PC-3 (cell line): ENCODE measurements around the gene CISD1. TPM values are rescaled to one million over a fixed set of nuclear protein-coding genes. Genes with fewer than 3 reads are reported as not detected.

Experiments
- ATAC-seq: fragments of 200-7000 bp; cut with Tn5 transposase; 2 replicates; pipeline ENCODE4 v1.9.1; 2020; ENCODE audit warnings: mild to moderate bottlenecking, moderate library complexity
- BruUV-seq: library from RNA; stranded (reverse); fragments of 400-500 nt; replicated peaks from 2 replicates; lab custom pipeline; 2021; lab: Mats Ljungman, UMichigan
- CTCF ChIA-PET: fragments of 300-600 bp; sonication (Branson Sonifier 250); formaldehyde crosslinking; loops from one replicate; lab custom pipeline; 2022; ENCODE audit warnings: antibody characterized with exemption; lab: Charles Lee
- POLR2A ChIA-PET: fragments of 300-600 bp; sonication (Branson Sonifier 250); formaldehyde crosslinking; loops from one replicate; lab custom pipeline; 2022; ENCODE audit warnings: antibody characterized with exemption; ENCODE audit not compliant: unreplicated experiment; lab: Charles Lee
- DNase-seq: peaks from one replicate; pipeline ENCODE4 v3.0.0-alpha.2; 2015
- H2AFZ ChIP-seq: fragments of 300-600 bp; sonication (generic); 2 replicates; pipeline ENCODE4 v1.6.0; 2016; ENCODE audit warnings: antibody characterized with exemption, low read length
- H3F3A ChIP-seq: fragments of 300-600 bp; sonication (generic); one replicate; pipeline ENCODE4 v1.6.0; 2017; ENCODE audit warnings: antibody characterized with exemption, low read length, control low read depth, mild to moderate bottlenecking; ENCODE audit not compliant: unreplicated experiment
- H3K27ac ChIP-seq: fragments of 300-600 bp; sonication (generic); 2 replicates; pipeline ENCODE4 v1.5.1; 2016; ENCODE audit warnings: mild to moderate bottlenecking, low read length
- H3K27me3 ChIP-seq: fragments of 300-600 bp; sonication (generic); 2 replicates; pipeline ENCODE4 v1.6.1; 2016; ENCODE audit warnings: low read length, mixed read lengths
- H3K36me3 ChIP-seq: fragments of 300-600 bp; sonication (generic); 2 replicates; pipeline ENCODE4 v1.6.1; 2016; ENCODE audit warnings: low read depth, mixed run types, low read length, mixed read lengths
- H3K4me1 ChIP-seq: fragments of 300-600 bp; sonication (generic); 2 replicates; pipeline ENCODE4 v1.5.1; 2016; ENCODE audit warnings: low read length; ENCODE audit not compliant: insufficient read depth
- H3K4me2 ChIP-seq: fragments of 300-600 bp; sonication (generic); 2 replicates; pipeline ENCODE4 v1.6.0; 2016; ENCODE audit warnings: low read length
- H3K4me3 ChIP-seq: fragments of 300-600 bp; sonication (generic); 2 replicates; pipeline ENCODE4 v1.5.1; 2016; ENCODE audit warnings: mild to moderate bottlenecking, low read length, mixed read lengths
- H3K79me2 ChIP-seq: fragments of 300-600 bp; sonication (generic); 2 replicates; pipeline ENCODE4 v1.6.1; 2017; ENCODE audit warnings: low read length, mixed read lengths
- H3K9ac ChIP-seq: fragments of 300-600 bp; sonication (generic); 2 replicates; pipeline ENCODE4 v1.6.0; 2016; ENCODE audit warnings: mild to moderate bottlenecking, low read length
- H3K9me2 ChIP-seq: fragments of 300-600 bp; sonication (generic); replicated peaks from 2 replicates; pipeline ENCODE4 v1.6.1; 2016; ENCODE audit warnings: mixed run types, low read length, mixed read lengths
- H3K9me3 ChIP-seq: fragments of 300-600 bp; sonication (generic); 2 replicates; pipeline ENCODE4 v1.6.1; 2016; ENCODE audit warnings: low read length, mixed read lengths
- H4K20me1 ChIP-seq: fragments of 300-600 bp; sonication (generic); 2 replicates; pipeline ENCODE4 v1.6.1; 2016; ENCODE audit warnings: low read length, mixed read lengths
- CTCF ChIP-seq: fragments of 300-600 bp; sonication (generic); conservative IDR thresholded peaks from 2 replicates; pipeline ENCODE4 v1.5.1; 2017; ENCODE audit warnings: antibody characterized with exemption, low read depth, mild to moderate bottlenecking, low read length
- EZH2 ChIP-seq: fragments of 300-600 bp; sonication (generic); IDR thresholded peaks from one replicate; pipeline ENCODE4 v1.6.1; 2017; ENCODE audit warnings: antibody characterized with exemption, mild to moderate bottlenecking, low read length; ENCODE audit not compliant: unreplicated experiment
- EZH2phosphoT487 ChIP-seq: fragments of 300-600 bp; sonication (generic); IDR thresholded peaks from 2 replicates; pipeline ENCODE4 v1.6.1; 2018; ENCODE audit warnings: mild to moderate bottlenecking, antibody characterized with exemption, low read length, borderline replicate concordance
- intact Hi-C: fragments of 100-400 bp; cut with micrococcal nuclease; formaldehyde crosslinking; loops from 2 replicates; pipeline ENCODE4 v1.9.0; 2023
- total RNA-seq: library from RNA; depleted of rRNA; stranded (reverse); fragments of >200 nt; gene quantifications from 2 replicates; pipeline ENCODE4 v1.2.3, GENCODE V29; 2014

The CISD1 gene
- total RNA-seq, 1 experiment from 2014 or later: 68.8 TPM

- H2AFZ ChIP-seq: no peak overlapping the region
These were observed 58.0 kb downstream of the CISD1 start for GRCh38 chr10:58326967-58327381.

GRCh38 chr10:58328233-58328632, 59.3 kb downstream of the CISD1 start:
- Histone ChIP-seq H3K9me3 (no peaks in the 10 kb centered on the region), H3F3A (no peaks in the 10 kb centered on the region), H3K36me3 (no peaks in the 10 kb centered on the region), H3K27me3 (peaks cover 11% of the 10 kb centered on the region; the same call in 1 of the 2 replicates), H3K9me2 (no peaks in the 10 kb centered on the region), H3K4me3 (no peak overlapping the region), H2AFZ (no peak overlapping the region), H3K79me2 (no peaks in the 10 kb centered on the region), H3K4me2 (no peak overlapping the region), H4K20me1 (no peaks in the 10 kb centered on the region), H3K9ac (no peak overlapping the region), H3K4me1 (no peaks in the 10 kb centered on the region), H3K27ac (no peak overlapping the region)
- TF ChIP-seq EZH2: no peak
- no peak for TF ChIP-seq CTCF
- TF ChIP-seq EZH2phosphoT487: no peak
- no peak for DNase-seq
- ATAC-seq: no peak
- BruUV-seq: no TSS peak
- CTCF ChIA-PET: no interaction called here
- POLR2A ChIA-PET: no interaction called here
- intact Hi-C loops: no loop called here

More at GRCh38 chr10:58326967-58327381, 58.0 kb downstream of the CISD1 start:
- no peak for DNase-seq
- no peak for ATAC-seq
- Histone ChIP-seq H3K9ac (no peak overlapping the region), H3K4me2 (no peak overlapping the region), H3K36me3 (no peaks in the 10 kb centered on the region), H3F3A (no peaks in the 10 kb centered on the region), H3K9me3 (no peaks in the 10 kb centered on the region), H3K27me3 (peaks cover 11% of the 10 kb centered on the region; the same call in 1 of the 2 replicates), H3K4me1 (peaks cover 11% of the 10 kb centered on the region), H3K4me3 (no peak overlapping the region), H3K79me2 (no peaks in the 10 kb centered on the region), H3K9me2 (no peaks in the 10 kb centered on the region), H3K27ac (no peak overlapping the region), H4K20me1 (no peaks in the 10 kb centered on the region)
- POLR2A ChIA-PET: no interaction called here
- CTCF ChIA-PET: no interaction called here
- BruUV-seq: no TSS peak
- TF ChIP-seq EZH2 (no peak), CTCF (no peak), EZH2phosphoT487 (no peak)
- intact Hi-C loops: no loop called here

GRCh38 chr10:58330431-58330830, 61.5 kb downstream of the CISD1 start:
- Histone ChIP-seq H3F3A (no peaks in the 10 kb centered on the region), H3K27me3 (peaks cover 11% of the 10 kb centered on the region; the same call in 1 of the 2 replicates), H3K4me2 (no peak overlapping the region), H4K20me1 (no peaks in the 10 kb centered on the region), H3K79me2 (peaks cover 6% of the 10 kb centered on the region), H3K27ac (no peak overlapping the region), H3K4me1 (peaks cover 4% of the 10 kb centered on the region; the same call in 1 of the 2 replicates), H3K36me3 (no peaks in the 10 kb centered on the region), H3K4me3 (no peak overlapping the region), H3K9me2 (no peaks in the 10 kb centered on the region), H3K9me3 (no peaks in the 10 kb centered on the region), H3K9ac (no peak overlapping the region), H2AFZ (no peak overlapping the region)
- TF ChIP-seq EZH2phosphoT487 (no peak), EZH2 (no peak), CTCF (no peak)
- intact Hi-C loops: no loop called here
- CTCF ChIA-PET: no interaction called here
- ATAC-seq (no peak), DNase-seq (no peak)
- POLR2A ChIA-PET: no interaction called here
- BruUV-seq: no TSS peak
